H9 (cell line): ENCODE results near the gene RPIA. TPM values are rescaled to one million over a fixed set of nuclear protein-coding genes. Genes with fewer than 3 reads are reported as not detected.
"Not testable (repeated sequence)": the region's sequence is repeated elsewhere in the genome, so short reads cannot be mapped to it uniquely, and the experiment has no call there.

Source experiments
- DNase-seq: peaks from one replicate; pipeline ENCODE4 v3.0.0-alpha.2; 2017
- H2AFZ ChIP-seq: one replicate; pipeline ENCODE4 v1.6.1; 2013; ENCODE audit warnings: mild to moderate bottlenecking, low read length, control low read depth, moderate library complexity
- H2AK5ac ChIP-seq: 2 replicates; pipeline ENCODE4 v1.6.1; 2013; ENCODE audit warnings: low read length, control low read depth, mixed read lengths; ENCODE audit not compliant: insufficient read length
- H2BK120ac ChIP-seq: one replicate; pipeline ENCODE4 v1.6.1; 2013; ENCODE audit warnings: low read depth, mild to moderate bottlenecking, low read length, control low read depth, inconsistent platforms; ENCODE audit not compliant: poor library complexity, severe bottlenecking
- H2BK12ac ChIP-seq: 2 replicates; pipeline ENCODE4 v1.6.1; 2013; ENCODE audit warnings: low read length, control low read depth, mixed read lengths, low read depth; ENCODE audit not compliant: insufficient read length
- H2BK15ac ChIP-seq: 2 replicates; pipeline ENCODE4 v1.6.1; 2013; ENCODE audit warnings: low read depth, low read length, control low read depth
- H2BK20ac ChIP-seq: one replicate; pipeline ENCODE4 v1.6.1; 2013; ENCODE audit warnings: low read depth, mild to moderate bottlenecking, low read length, control low read depth, inconsistent platforms; ENCODE audit not compliant: poor library complexity, severe bottlenecking
- H2BK5ac ChIP-seq: 2 replicates; pipeline ENCODE4 v1.6.1; 2013; ENCODE audit warnings: low read length, control low read depth, mixed read lengths; ENCODE audit not compliant: insufficient read length
- H3K14ac ChIP-seq: 2 replicates; pipeline ENCODE4 v1.6.1; 2013; ENCODE audit warnings: low read length, control low read depth; ENCODE audit not compliant: insufficient read depth
- H3K18ac ChIP-seq: 2 replicates; pipeline ENCODE4 v1.6.1; 2013; ENCODE audit warnings: low read depth, mild to moderate bottlenecking, mixed read lengths, low read length, control low read depth; ENCODE audit not compliant: insufficient read length
- H3K23ac ChIP-seq: 2 replicates; pipeline ENCODE4 v1.6.1; 2013; ENCODE audit warnings: low read length, control low read depth, mixed read lengths, low read depth; ENCODE audit not compliant: insufficient read length
- H3K23me2 ChIP-seq: 2 replicates; pipeline ENCODE4 v1.6.1; 2013; ENCODE audit warnings: low read depth, mild to moderate bottlenecking, mixed read lengths, low read length, control low read depth; ENCODE audit not compliant: insufficient read length, poor library complexity, severe bottlenecking
- H3K27ac ChIP-seq: 2 replicates; pipeline ENCODE4 v1.5.1; 2013; ENCODE audit warnings: low read length, control low read depth, mixed read lengths, low read depth; ENCODE audit not compliant: insufficient read length
- H3K27me3 ChIP-seq: 2 replicates; pipeline ENCODE4 v1.6.1; 2013; ENCODE audit warnings: low read length, control low read depth, inconsistent platforms; ENCODE audit not compliant: insufficient read depth
- H3K4ac ChIP-seq: 2 replicates; pipeline ENCODE4 v1.6.1; 2013; ENCODE audit warnings: low read depth, mild to moderate bottlenecking, control low read depth, inconsistent platforms, low read length, moderate library complexity
- H3K4me1 ChIP-seq: 2 replicates; pipeline ENCODE4 v1.6.1; 2013; ENCODE audit warnings: low read length, control low read depth, inconsistent platforms; ENCODE audit not compliant: insufficient read depth
- H3K4me2 ChIP-seq: 2 replicates; pipeline ENCODE4 v1.6.1; 2013; ENCODE audit warnings: low read length, control low read depth, mixed read lengths; ENCODE audit not compliant: insufficient read length, insufficient read depth
- H3K56ac ChIP-seq: 2 replicates; pipeline ENCODE4 v1.6.1; 2013; ENCODE audit warnings: low read depth, mild to moderate bottlenecking, mixed read lengths, low read length, control low read depth; ENCODE audit not compliant: insufficient read length
- H3K79me1 ChIP-seq: 2 replicates; pipeline ENCODE4 v1.6.1; 2013; ENCODE audit warnings: low read depth, mild to moderate bottlenecking, moderate library complexity, low read length, control low read depth, inconsistent platforms; ENCODE audit not compliant: insufficient read depth, poor library complexity, severe bottlenecking
- H3K79me2 ChIP-seq: 2 replicates; pipeline ENCODE4 v1.6.1; 2013; ENCODE audit warnings: low read length, control low read depth, inconsistent platforms; ENCODE audit not compliant: insufficient read depth
- H3K9ac ChIP-seq: 2 replicates; pipeline ENCODE4 v1.6.1; 2013; ENCODE audit warnings: low read length, control low read depth, mixed read lengths; ENCODE audit not compliant: insufficient read length; ENCODE audit errors: extremely low read depth
- H3K9me3 ChIP-seq: one replicate; pipeline ENCODE4 v1.6.1; 2013; ENCODE audit warnings: low read depth, low read length, inconsistent platforms; ENCODE audit not compliant: control insufficient read depth
- H3T11ph ChIP-seq: one replicate; pipeline ENCODE4 v1.6.1; 2013; ENCODE audit warnings: mild to moderate bottlenecking, low read length, control low read depth, inconsistent platforms
- H4K20me1 ChIP-seq: one replicate; pipeline ENCODE4 v1.6.1; 2013; ENCODE audit not compliant: control insufficient read depth, insufficient read length, insufficient read depth
- H4K5ac ChIP-seq: 2 replicates; pipeline ENCODE4 v1.6.1; 2013; ENCODE audit warnings: low read depth, mild to moderate bottlenecking, mixed read lengths, low read length, control low read depth; ENCODE audit not compliant: insufficient read length
- H4K8ac ChIP-seq: replicated peaks from 2 replicates; pipeline ENCODE4 v1.6.1; 2013; ENCODE audit warnings: low read length, control low read depth, mixed read lengths, low read depth; ENCODE audit not compliant: insufficient read length
- H4K91ac ChIP-seq: 2 replicates; pipeline ENCODE4 v1.6.1; 2013; ENCODE audit warnings: low read depth, mild to moderate bottlenecking, moderate library complexity, mixed read lengths, low read length, control low read depth; ENCODE audit not compliant: insufficient read length
- H3K27ac Mint-ChIP-seq, 3 experiments: 2 replicates in 2 of 3; 3 replicates in 1 of 3; pipeline ENCODE4 v1.8.0; 2020 to 2021; ENCODE audit warnings: mixed read lengths in 3 of 3, mild to moderate bottlenecking in 1 of 3, moderate library complexity in 1 of 3
- H3K27me3 Mint-ChIP-seq: 2 replicates; pipeline ENCODE4 v1.8.0; 2021; ENCODE audit warnings: low read depth, mild to moderate bottlenecking, moderate library complexity, mixed read lengths
- H3K36me3 Mint-ChIP-seq, 3 experiments: 2 replicates in 2 of 3; 3 replicates in 1 of 3; pipeline ENCODE4 v1.8.0; 2020 to 2021; ENCODE audit warnings: low read depth in 3 of 3, mixed read lengths in 3 of 3; ENCODE audit not compliant: insufficient read depth in 1 of 3
- H3K4me1 Mint-ChIP-seq, 2 experiments: 2 replicates each; pipeline ENCODE4 v1.8.0; 2020; ENCODE audit warnings: mixed read lengths in 2 of 2
- H3K4me3 Mint-ChIP-seq, 2 experiments: 2 replicates in 1 of 2; 3 replicates in 1 of 2; pipeline ENCODE4 v1.8.0; 2020 to 2021; ENCODE audit warnings: mild to moderate bottlenecking in 2 of 2, mixed read lengths in 2 of 2, moderate library complexity in 1 of 2
- H3K9me3 Mint-ChIP-seq, 2 experiments: 2 replicates in 1 of 2; 3 replicates in 1 of 2; pipeline ENCODE4 v1.8.0; 2020; ENCODE audit warnings: mild to moderate bottlenecking in 2 of 2, mixed read lengths in 2 of 2, moderate library complexity in 1 of 2
- WGBS: extraction: QIAGEN DNeasy Blood & Tissue Kit; methylation state at CpG from one replicate; pipeline ENCODE4 v1.1.7; 2013; ENCODE audit warnings: missing lambda C conversion rate, low lambda C conversion rate, mixed read lengths; ENCODE audit not compliant: insufficient read length; ENCODE audit errors: extremely low coverage; 5-methylcytosine and 5-hydroxymethylcytosine counted together
- total RNA-seq: library from RNA; stranded (reverse); gene quantifications from 2 replicates; pipeline ENCODE4 v1.2.1, GENCODE V29; 2021
- TF ChIP-seq, protein P1 (sequence below): fragments of 200-600 bp; sonication (generic); conservative IDR thresholded peaks from 3 replicates; pipeline ENCODE4 v1.8.0; 2021; ENCODE audit warnings: antibody characterized with exemption, mild to moderate bottlenecking

Gene RPIA
- total RNA-seq, 1 experiment from 2014 or later = 18.6 TPM

DNA sequence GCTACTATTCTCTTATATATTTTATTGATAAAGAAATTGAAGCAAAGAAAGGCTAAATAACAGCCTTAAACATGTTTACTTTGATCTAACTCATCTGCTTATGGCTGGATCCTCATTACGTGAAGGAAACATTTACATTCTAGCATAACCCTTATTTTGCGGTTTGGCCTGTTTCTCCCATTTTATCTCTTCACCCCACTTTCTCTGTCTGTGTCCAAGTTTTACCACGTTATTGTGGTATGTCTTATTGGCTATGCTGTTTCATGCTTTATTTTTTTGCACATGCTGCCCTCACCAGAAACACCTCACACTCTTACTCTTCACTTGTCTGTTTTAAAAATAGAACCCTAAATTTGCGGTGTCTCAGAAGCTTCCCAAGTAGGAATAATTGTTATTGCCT, 78.5 kb downstream of the RPIA start:
- no peak overlapping the region for H3K27ac Mint-ChIP-seq
- H3K27me3 ChIP-seq = no peaks in the 10 kb centered on the region; the same call in 1 of the 2 replicates
- TF ChIP-seq, protein P1, sequence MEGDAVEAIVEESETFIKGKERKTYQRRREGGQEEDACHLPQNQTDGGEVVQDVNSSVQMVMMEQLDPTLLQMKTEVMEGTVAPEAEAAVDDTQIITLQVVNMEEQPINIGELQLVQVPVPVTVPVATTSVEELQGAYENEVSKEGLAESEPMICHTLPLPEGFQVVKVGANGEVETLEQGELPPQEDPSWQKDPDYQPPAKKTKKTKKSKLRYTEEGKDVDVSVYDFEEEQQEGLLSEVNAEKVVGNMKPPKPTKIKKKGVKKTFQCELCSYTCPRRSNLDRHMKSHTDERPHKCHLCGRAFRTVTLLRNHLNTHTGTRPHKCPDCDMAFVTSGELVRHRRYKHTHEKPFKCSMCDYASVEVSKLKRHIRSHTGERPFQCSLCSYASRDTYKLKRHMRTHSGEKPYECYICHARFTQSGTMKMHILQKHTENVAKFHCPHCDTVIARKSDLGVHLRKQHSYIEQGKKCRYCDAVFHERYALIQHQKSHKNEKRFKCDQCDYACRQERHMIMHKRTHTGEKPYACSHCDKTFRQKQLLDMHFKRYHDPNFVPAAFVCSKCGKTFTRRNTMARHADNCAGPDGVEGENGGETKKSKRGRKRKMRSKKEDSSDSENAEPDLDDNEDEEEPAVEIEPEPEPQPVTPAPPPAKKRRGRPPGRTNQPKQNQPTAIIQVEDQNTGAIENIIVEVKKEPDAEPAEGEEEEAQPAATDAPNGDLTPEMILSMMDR = no peak
- peaks cover 2 to 4% of the 10 kb centered on the region in 2 experiments; a peak in 3 of 4 replicates for H3K4me1 Mint-ChIP-seq
- peaks cover 21% of the 10 kb centered on the region for H3K9me3 ChIP-seq
- no peak overlapping the region for H3K18ac ChIP-seq
- H3K27ac ChIP-seq = no peak overlapping the region
- H3K4me3 Mint-ChIP-seq = no peak overlapping the region
- H4K8ac ChIP-seq = no peak overlapping the region
- no peak overlapping the region for H3K14ac ChIP-seq
- peaks cover 20% of the 10 kb centered on the region for H3K27me3 Mint-ChIP-seq
- WGBS = no CpG with 5 or more reads among the region's 4 CpGs
- H3T11ph ChIP-seq = no peak overlapping the region
- H3K9ac ChIP-seq = no peak overlapping the region
- H3K23ac ChIP-seq = no peak overlapping the region
- H2BK15ac ChIP-seq = no peak overlapping the region
- H3K36me3 Mint-ChIP-seq = peaks cover 0 to 4% (median 1%) of the 10 kb centered on the region in 3 experiments; a peak in 2 of 7 replicates
- H2AK5ac ChIP-seq = no peak overlapping the region
- DNase-seq = no peak
- H3K4me2 ChIP-seq = no peak overlapping the region
- no peak overlapping the region for H4K5ac ChIP-seq
- no peaks in the 10 kb centered on the region for H3K79me2 ChIP-seq
- H2AFZ ChIP-seq = no peak overlapping the region
- no peak overlapping the region for H2BK12ac ChIP-seq
- no peak overlapping the region for H3K56ac ChIP-seq
- H3K23me2 ChIP-seq = peaks cover 4% of the 10 kb centered on the region
- H3K79me1 ChIP-seq = no peaks in the 10 kb centered on the region
- no peak overlapping the region for H2BK120ac ChIP-seq
- H2BK5ac ChIP-seq = no peak overlapping the region
- no peaks in the 10 kb centered on the region for H3K4me1 ChIP-seq
- no peaks in the 10 kb centered on the region for H4K20me1 ChIP-seq
- H3K9me3 Mint-ChIP-seq = peaks cover 33 to 49% of the 10 kb centered on the region in 2 experiments
- no peak overlapping the region for H2BK20ac ChIP-seq
- no peak overlapping the region for H4K91ac ChIP-seq
- H3K4ac ChIP-seq = no peak overlapping the region

DNA sequence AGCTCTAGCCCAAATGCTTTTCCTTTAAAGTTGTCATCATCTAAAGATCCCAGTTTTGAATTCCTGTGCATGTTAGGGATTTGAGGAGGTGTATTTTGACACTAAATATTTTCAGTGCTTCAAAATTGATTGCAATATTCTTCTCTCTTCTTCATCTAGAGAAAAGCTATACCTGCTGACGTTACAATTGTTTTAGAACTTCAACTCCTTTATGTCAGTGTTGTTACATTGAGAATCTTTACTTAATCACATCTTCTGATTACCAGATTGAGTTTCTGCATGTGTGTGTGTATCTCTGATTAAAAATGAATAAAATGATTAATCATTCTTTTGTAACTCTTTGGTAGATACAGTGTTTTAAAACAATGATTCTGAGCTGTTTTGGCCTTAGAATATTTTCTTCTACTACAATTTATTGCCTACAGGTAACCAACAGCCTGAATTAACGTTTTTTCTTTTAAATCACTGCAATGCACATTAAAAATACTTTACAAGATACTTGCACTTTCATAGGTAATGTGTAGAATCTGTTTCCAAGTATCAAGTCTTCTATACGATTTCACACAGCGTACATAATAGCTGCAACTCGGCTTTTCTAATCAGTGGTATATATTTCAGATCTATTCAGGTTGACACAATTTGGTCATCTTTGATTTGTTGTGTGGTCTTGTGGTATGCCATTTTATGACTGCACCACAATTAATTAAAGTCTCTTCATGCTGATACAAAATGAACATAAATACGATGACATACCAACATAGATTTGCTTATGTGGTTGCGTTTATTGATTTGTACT, 82.0 kb downstream of the RPIA start:
- DNase-seq, H3K27ac ChIP-seq, H3K4ac ChIP-seq, H3K27me3 ChIP-seq, H4K91ac ChIP-seq, H3K79me1 ChIP-seq, H3K4me1 Mint-ChIP-seq, H3K14ac ChIP-seq, H3K27ac Mint-ChIP-seq, H3K9ac ChIP-seq, H4K20me1 ChIP-seq, H3K23ac ChIP-seq, H3K18ac ChIP-seq, H2BK15ac ChIP-seq, H3K27me3 Mint-ChIP-seq, H3K4me1 ChIP-seq, H2BK12ac ChIP-seq, H4K8ac ChIP-seq, H2AFZ ChIP-seq, H3K4me3 Mint-ChIP-seq, H2BK5ac ChIP-seq, H3T11ph ChIP-seq, H3K4me2 ChIP-seq, H4K5ac ChIP-seq, H2AK5ac ChIP-seq, H3K23me2 ChIP-seq, H3K79me2 ChIP-seq, H2BK20ac ChIP-seq, H3K56ac ChIP-seq, H2BK120ac ChIP-seq: not testable (repeated sequence)
- Mint-ChIP-seq H3K36me3 (peaks cover 0 to 14% (median 9%) of the 10 kb centered on the region in 3 experiments; a peak in 4 of 7 replicates), H3K9me3 (peaks cover 63 to 79% of the 10 kb centered on the region in 2 experiments)
- WGBS = no CpG with 5 or more reads among the region's 7 CpGs
- H3K9me3 ChIP-seq = peaks cover 32% of the 10 kb centered on the region
